Measurements from ENCODE around the gene RGMA.

The RGMA gene

DNA sequence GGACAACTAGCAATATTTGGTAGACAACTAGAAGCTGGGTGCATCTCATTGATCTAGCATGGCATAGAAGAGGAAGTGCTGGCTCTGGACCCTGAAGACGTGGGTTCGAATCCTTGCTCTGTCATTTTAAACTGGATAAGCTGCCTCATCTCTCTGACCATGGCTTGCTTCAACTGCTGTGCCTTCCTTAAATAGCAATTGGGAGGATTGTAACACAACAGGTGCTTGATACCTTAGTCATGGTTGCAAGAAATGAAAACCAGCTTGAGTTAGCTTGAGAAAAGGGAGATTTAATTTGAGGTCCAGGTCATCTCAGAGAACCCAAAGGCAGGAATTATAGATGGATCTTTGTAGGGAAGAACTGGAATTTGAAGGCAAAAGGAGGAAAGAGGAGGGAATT, 14.8 kb upstream of the RGMA start:
- H3K4me3 ChIP-seq (ENCODE audit: control insufficient read depth, low read depth, low read length), result no peak overlapping the region
- TF ChIP-seq, protein P1, sequence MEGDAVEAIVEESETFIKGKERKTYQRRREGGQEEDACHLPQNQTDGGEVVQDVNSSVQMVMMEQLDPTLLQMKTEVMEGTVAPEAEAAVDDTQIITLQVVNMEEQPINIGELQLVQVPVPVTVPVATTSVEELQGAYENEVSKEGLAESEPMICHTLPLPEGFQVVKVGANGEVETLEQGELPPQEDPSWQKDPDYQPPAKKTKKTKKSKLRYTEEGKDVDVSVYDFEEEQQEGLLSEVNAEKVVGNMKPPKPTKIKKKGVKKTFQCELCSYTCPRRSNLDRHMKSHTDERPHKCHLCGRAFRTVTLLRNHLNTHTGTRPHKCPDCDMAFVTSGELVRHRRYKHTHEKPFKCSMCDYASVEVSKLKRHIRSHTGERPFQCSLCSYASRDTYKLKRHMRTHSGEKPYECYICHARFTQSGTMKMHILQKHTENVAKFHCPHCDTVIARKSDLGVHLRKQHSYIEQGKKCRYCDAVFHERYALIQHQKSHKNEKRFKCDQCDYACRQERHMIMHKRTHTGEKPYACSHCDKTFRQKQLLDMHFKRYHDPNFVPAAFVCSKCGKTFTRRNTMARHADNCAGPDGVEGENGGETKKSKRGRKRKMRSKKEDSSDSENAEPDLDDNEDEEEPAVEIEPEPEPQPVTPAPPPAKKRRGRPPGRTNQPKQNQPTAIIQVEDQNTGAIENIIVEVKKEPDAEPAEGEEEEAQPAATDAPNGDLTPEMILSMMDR (IDR thresholded peaks at IDR 0.05; ENCODE audit: control insufficient read depth, insufficient read depth, low read depth, low read length, missing control alignments), result no peak
- DNase-seq (ENCODE audit: low read depth), result no peak

DNA sequence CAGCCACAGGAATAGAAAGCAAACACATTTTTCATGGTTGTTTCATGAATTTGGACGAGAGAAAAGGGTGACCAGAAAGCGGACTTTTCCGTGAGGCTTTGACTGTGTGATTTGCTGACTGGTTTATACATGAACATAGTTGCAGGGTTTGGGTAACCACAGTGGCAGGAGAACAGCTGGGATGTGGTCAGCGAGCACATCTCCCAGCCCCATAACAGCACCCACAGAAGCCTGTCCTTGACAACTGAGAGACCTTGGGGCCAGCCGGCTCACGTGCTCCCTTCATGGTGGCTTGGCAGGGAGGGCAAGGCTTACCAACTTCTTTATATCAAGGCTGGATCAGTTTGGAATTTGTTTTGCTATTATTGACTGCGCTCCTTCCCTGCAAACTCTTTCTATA, 13.2 kb upstream of the RGMA start:
- TF ChIP-seq, protein P1 (IDR thresholded peaks at IDR 0.05; ENCODE audit: control insufficient read depth, insufficient read depth, low read depth, low read length, missing control alignments), result no peak
- no peak for DNase-seq (ENCODE audit: low read depth)
- H3K4me3 ChIP-seq (ENCODE audit: control insufficient read depth, low read depth, low read length), result no peak overlapping the region

DNA sequence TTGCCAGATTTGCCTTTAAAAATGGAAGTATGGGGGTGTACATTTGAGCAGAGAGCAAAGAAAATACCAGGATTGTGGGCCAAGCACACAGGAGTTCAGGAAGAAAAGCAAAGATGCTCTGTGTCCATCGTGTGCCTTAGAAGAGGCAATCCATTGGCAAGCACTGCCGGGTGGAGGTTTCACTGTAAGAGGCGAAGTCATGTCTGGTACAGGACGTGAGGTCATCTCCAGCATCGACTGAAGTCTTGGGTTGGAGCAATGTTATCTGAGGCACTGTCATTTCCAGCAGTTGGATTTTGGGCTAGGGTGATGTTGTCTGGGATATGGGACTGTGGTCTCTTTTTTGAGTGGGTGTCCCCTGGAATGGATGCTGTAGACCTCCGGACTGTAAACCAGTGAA, 4.8 kb upstream of the RGMA start:
- TF ChIP-seq, protein P1 (IDR thresholded peaks at IDR 0.05; ENCODE audit: control insufficient read depth, insufficient read depth, low read depth, low read length, missing control alignments), result no peak
- DNase-seq (ENCODE audit: low read depth), result no peak
- no peak overlapping the region for H3K4me3 ChIP-seq (ENCODE audit: control insufficient read depth, low read depth, low read length)

DNA sequence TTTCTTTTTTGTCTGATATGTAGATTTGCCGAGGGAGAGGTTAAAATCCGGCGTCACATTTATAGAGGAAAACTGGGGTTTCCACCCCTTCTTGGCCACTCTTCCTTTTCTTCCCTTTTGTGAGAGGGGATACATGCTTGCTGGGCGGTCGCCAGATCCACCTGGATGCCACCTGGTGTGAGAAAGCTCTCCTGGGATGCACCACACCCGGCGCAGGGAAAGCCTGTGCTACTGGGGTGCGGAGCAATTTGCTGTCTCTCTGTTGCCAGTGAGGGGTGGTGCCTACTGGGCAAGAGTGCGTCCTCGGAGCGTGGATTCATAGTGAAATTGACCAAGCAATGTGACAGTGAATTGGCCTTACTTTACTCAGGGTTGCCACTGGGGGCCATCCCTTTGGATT, 2.5 kb upstream of the RGMA start:
- no peak for DNase-seq (ENCODE audit: low read depth)
- TF ChIP-seq, protein P1 (IDR thresholded peaks at IDR 0.05; ENCODE audit: control insufficient read depth, insufficient read depth, low read depth, low read length, missing control alignments), result no peak
- H3K4me3 ChIP-seq (ENCODE audit: control insufficient read depth, low read depth, low read length), result no peak overlapping the region

DNA sequence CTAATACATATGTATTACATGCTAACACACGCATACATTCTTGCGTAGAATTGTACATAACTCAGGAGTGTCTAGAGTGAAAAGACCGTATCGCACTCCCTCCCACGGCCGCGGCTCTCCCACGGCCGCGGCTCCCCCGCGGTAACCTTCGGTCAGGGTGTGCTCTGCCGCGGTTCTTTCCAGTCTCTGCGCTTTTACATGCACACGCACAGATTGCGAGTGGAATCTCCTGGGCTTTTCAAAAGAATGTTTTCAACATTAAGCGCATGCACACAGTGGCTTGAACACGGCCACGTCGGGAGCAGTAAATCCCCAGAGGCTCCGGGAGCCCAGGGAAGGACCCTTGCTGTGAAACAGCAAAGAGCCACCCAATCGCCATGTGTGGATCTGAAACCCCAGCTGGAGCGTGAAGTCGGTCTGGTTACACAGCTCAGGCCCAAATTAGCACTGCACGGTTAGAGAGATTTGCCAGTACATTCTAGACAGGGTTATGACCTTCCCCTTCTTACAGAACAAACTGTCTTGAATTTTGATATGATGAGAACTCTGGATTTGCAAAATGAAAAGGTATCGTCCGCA, 805 bp upstream of the RGMA start:
- DNase-seq (ENCODE audit: low read depth), result no peak
- no peak overlapping the region for H3K4me3 ChIP-seq (ENCODE audit: control insufficient read depth, low read depth, low read length)
- TF ChIP-seq, protein P1 (IDR thresholded peaks at IDR 0.05; ENCODE audit: control insufficient read depth, insufficient read depth, low read depth, low read length, missing control alignments), result no peak

DNA sequence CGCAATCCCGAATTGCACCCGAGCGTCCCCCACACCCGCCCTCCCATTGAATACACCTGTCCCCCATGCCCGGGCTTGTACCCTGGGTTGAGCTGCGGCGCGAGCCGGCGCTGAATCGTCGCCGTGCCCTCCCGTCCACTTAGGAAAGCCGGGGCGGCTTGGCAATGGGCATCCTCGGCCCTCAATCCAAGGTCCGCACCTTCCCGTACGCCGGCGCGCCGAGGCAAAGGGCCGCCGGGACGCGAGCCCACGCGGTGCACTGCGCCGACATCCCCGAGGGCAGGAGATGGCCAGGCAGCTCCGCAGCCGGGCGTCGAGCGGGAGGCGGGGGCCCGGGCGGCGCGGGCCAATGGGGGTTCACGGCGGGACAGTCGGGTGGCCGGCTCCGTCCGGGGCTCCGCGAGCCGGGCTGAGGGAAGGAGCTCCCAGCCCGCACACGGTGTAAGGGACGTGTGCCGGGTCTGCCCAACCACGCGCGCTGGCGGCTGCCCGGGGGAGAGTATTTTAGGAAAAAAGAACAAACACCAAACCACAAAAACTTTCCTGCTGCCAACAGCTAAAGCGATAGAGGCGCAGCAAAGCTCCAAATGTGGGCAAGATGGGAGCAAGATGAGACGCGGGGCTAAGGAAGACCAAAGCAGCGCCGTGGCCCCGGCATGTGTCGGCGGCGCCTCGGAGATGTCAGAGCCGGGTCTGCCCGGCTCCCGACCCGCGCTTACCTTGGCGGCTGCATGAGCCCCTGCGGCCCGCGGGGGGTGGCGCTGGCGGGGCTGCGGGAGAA, 621 bp downstream of the RGMA start:
- no peak for DNase-seq (ENCODE audit: low read depth)
- TF ChIP-seq, protein P1 (IDR thresholded peaks at IDR 0.05; ENCODE audit: control insufficient read depth, insufficient read depth, low read depth, low read length, missing control alignments), result no peak
- no peak overlapping the region for H3K4me3 ChIP-seq (ENCODE audit: control insufficient read depth, low read depth, low read length)

Measured in AG09309 (cell line).